GM23338 (cell line): ENCODE data around the gene IL5RA. TPM values are rescaled to one million over a fixed set of nuclear protein-coding genes. Genes with fewer than 3 reads are reported as not detected.

Source experiments
- ATAC-seq: fragments of 200-7000 bp; cut with Tn5 transposase; 3 replicates; pipeline ENCODE4 v1.9.1; 2020
- DNase-seq: peaks from one replicate; pipeline ENCODE4 v3.0.0-alpha.2; 2015; ENCODE audit warnings: low spot score
- H2AFZ ChIP-seq: fragments of 200-600 bp; sonication (generic); 2 replicates; pipeline ENCODE4 v1.8.0; 2016; ENCODE audit warnings: antibody characterized with exemption, mild to moderate bottlenecking, moderate library complexity
- H3F3A ChIP-seq: fragments of 200-600 bp; sonication (generic); replicated peaks from 2 replicates; pipeline ENCODE4 v1.8.0; 2017; ENCODE audit warnings: antibody characterized with exemption, mixed run types, low read depth
- H3K27ac ChIP-seq: fragments of 200-600 bp; sonication (generic); 2 replicates; pipeline ENCODE4 v1.6.1; 2016; ENCODE audit warnings: low read depth
- H3K27me3 ChIP-seq: fragments of 200-600 bp; sonication (generic); 2 replicates; pipeline ENCODE4 v1.8.0; 2016; ENCODE audit warnings: mild to moderate bottlenecking, mixed run types, moderate library complexity; ENCODE audit not compliant: insufficient read depth
- H3K36me3 ChIP-seq: fragments of 200-600 bp; sonication (generic); 2 replicates; pipeline ENCODE4 v1.8.0; 2016; ENCODE audit warnings: mild to moderate bottlenecking; ENCODE audit not compliant: insufficient read depth
- H3K4me1 ChIP-seq: fragments of 200-600 bp; sonication (generic); 2 replicates; pipeline ENCODE4 v1.8.0; 2016; ENCODE audit warnings: mild to moderate bottlenecking, moderate library complexity; ENCODE audit not compliant: insufficient read depth
- H3K4me2 ChIP-seq: fragments of 200-600 bp; sonication (generic); 2 replicates; pipeline ENCODE4 v1.7.1; 2017; ENCODE audit warnings: mixed run types
- H3K4me3 ChIP-seq: fragments of 200-600 bp; sonication (generic); 2 replicates; pipeline ENCODE4 v1.6.1; 2016; ENCODE audit warnings: mixed run types
- H3K79me2 ChIP-seq: fragments of 200-600 bp; sonication (generic); replicated peaks from 2 replicates; pipeline ENCODE4 v1.8.0; 2017; ENCODE audit warnings: mild to moderate bottlenecking; ENCODE audit not compliant: insufficient read depth
- H3K9me2 ChIP-seq: fragments of 200-600 bp; sonication (generic); 2 replicates; pipeline ENCODE4 v1.8.0; 2017; ENCODE audit not compliant: insufficient read depth
- H4K20me1 ChIP-seq: fragments of 200-600 bp; sonication (generic); replicated peaks from 2 replicates; pipeline ENCODE4 v1.8.0; 2017; ENCODE audit warnings: mild to moderate bottlenecking; ENCODE audit not compliant: insufficient read depth
- H3K27ac Mint-ChIP-seq: 2 replicates; pipeline ENCODE4 v1.8.0; 2020; ENCODE audit warnings: inconsistent platforms, mild to moderate bottlenecking, moderate library complexity, mixed read lengths
- H3K27me3 Mint-ChIP-seq: 3 replicates; pipeline ENCODE4 v1.8.0; 2022; ENCODE audit warnings: low read depth, mild to moderate bottlenecking, moderate library complexity, mixed read lengths, inconsistent platforms; ENCODE audit not compliant: insufficient read depth, poor library complexity
- H3K36me3 Mint-ChIP-seq: 3 replicates; pipeline ENCODE4 v1.8.0; 2021; ENCODE audit warnings: low read depth, mild to moderate bottlenecking, inconsistent platforms, moderate library complexity, mixed read lengths
- H3K4me1 Mint-ChIP-seq: 3 replicates; pipeline ENCODE4 v1.8.0; 2020; ENCODE audit warnings: mild to moderate bottlenecking, inconsistent platforms, mixed read lengths
- H3K4me3 Mint-ChIP-seq: 3 replicates; pipeline ENCODE4 v1.8.0; 2021; ENCODE audit warnings: moderate library complexity, mild to moderate bottlenecking, inconsistent platforms, mixed read lengths
- H3K9me3 Mint-ChIP-seq: 3 replicates; pipeline ENCODE4 v1.8.0; 2020; ENCODE audit warnings: moderate library complexity, mild to moderate bottlenecking, inconsistent platforms, mixed read lengths
- CREB1 ChIP-seq: fragments of 250-450 bp; sonication (Bioruptor Pico); IDR thresholded peaks from 2 replicates; pipeline ENCODE4 v1.5.0; 2020; ENCODE audit warnings: low read depth, mild to moderate bottlenecking, moderate library complexity
- CTCF ChIP-seq, 2 experiments: fragments of 200-600 bp in 1 of 2; sonication (generic) in 1 of 2; conservative IDR thresholded peaks; 2 replicates each; pipeline versions ENCODE4 v1.5.1 to v1.6.1; 2016 to 2017; ENCODE audit warnings: antibody characterized with exemption in 2 of 2, low read depth in 2 of 2, mild to moderate bottlenecking in 2 of 2, moderate library complexity in 1 of 2
- ETS1 ChIP-seq: IDR thresholded peaks from 2 replicates; pipeline ENCODE4 v1.6.1; 2016; ENCODE audit warnings: antibody characterized with exemption
- EZH2 ChIP-seq: fragments of 200-600 bp; sonication (generic); IDR thresholded peaks from one replicate; pipeline ENCODE4 v1.8.0; 2017; ENCODE audit warnings: antibody characterized with exemption, mild to moderate bottlenecking, low read depth; ENCODE audit not compliant: unreplicated experiment
- JUNB ChIP-seq: IDR thresholded peaks from one replicate; pipeline ENCODE4 v1.6.1; 2016; ENCODE audit warnings: antibody characterized with exemption; ENCODE audit not compliant: unreplicated experiment
- NANOG ChIP-seq: IDR thresholded peaks from 2 replicates; pipeline ENCODE4 v1.6.1; 2016; ENCODE audit warnings: antibody characterized with exemption, borderline replicate concordance
- STAT1 ChIP-seq: IDR thresholded peaks from one replicate; pipeline ENCODE4 v1.6.1; 2016; ENCODE audit warnings: antibody characterized with exemption; ENCODE audit not compliant: unreplicated experiment
- ZNF114 ChIP-seq: fragments of 250-450 bp; sonication (Bioruptor Pico); IDR thresholded peaks from 2 replicates; pipeline ENCODE4 v1.5.0; 2020; ENCODE audit warnings: mild to moderate bottlenecking, moderate library complexity
- ZNF331 ChIP-seq: fragments of 250-450 bp; sonication (Bioruptor Pico); IDR thresholded peaks from 2 replicates; pipeline ENCODE4 v1.5.0; 2020; ENCODE audit warnings: low read depth, mild to moderate bottlenecking, moderate library complexity
- ZNF462 ChIP-seq: fragments of 250-450 bp; sonication (Bioruptor Pico); IDR thresholded peaks from 2 replicates; pipeline ENCODE4 v1.5.0; 2020; ENCODE audit warnings: mild to moderate bottlenecking, moderate library complexity
- polyA plus RNA-seq: library from polyadenylated mRNA; unstranded; fragments of >200 nt; fragmentation: Nextera tagmentation; extraction: Ambion mirVana; gene quantifications from 2 replicates; pipeline ENCODE4 v1.2.1, GENCODE V29; 2016
- total RNA-seq: library from RNA; depleted of rRNA; stranded (reverse); fragments of >200 nt; shearing (Covaris generic); gene quantifications from 2 replicates; pipeline ENCODE4 v1.2.3, GENCODE V29; 2014

Gene IL5RA
- total and polyA plus RNA-seq, 2 experiments from 2014 or later, result 0.31 TPM; not detected in 1

- TF ChIP-seq ZNF462 (CRISPR knock-in tag), result no peak
- no peak for TF ChIP-seq EZH2
- TF ChIP-seq ZNF114 (CRISPR knock-in tag), result no peak
- TF ChIP-seq STAT1, result no peak
- TF ChIP-seq CTCF (conservative IDR thresholded peaks at IDR 0.05; ENCODE audit: low read depth in 2 of 2), result no peak
- TF ChIP-seq ZNF331 (CRISPR knock-in tag), result no peak
- TF ChIP-seq CREB1, result no peak
Observed at GRCh38 chr3:3066378-3066777, 43.8 kb downstream of the IL5RA start (continued).

GRCh38 chr3:3065876-3066275 is 44.3 kb downstream of the IL5RA start:
- H3K9me3 Mint-ChIP-seq, result peaks cover 99% of the 10 kb centered on the region

More at GRCh38 chr3:3065876-3066275, 44.3 kb downstream of the IL5RA start:
- H3K27me3 Mint-ChIP-seq, result peaks cover 3% of the 10 kb centered on the region
- H3K9me2 ChIP-seq, result no peaks in the 10 kb centered on the region
- TF ChIP-seq JUNB (no peak), STAT1 (no peak), NANOG (no peak), ZNF331 (CRISPR knock-in tag) (no peak), ETS1 (no peak)
- H3K36me3 Mint-ChIP-seq, result peaks cover 49% of the 10 kb centered on the region
- ATAC-seq (no peak), DNase-seq (no peak)
- H3K4me3 ChIP-seq, result no peak overlapping the region
- 0 out of 2 replicates have a peak overlapping the region, but pooled peaks have one; percentile 16 for H2AFZ ChIP-seq
- no peaks in the 10 kb centered on the region for H3F3A ChIP-seq
- H3K4me2 ChIP-seq, result no peak overlapping the region
- no peaks in the 10 kb centered on the region for H3K4me1 Mint-ChIP-seq
- no peak overlapping the region for H3K27ac Mint-ChIP-seq
- no peak overlapping the region for H3K4me3 Mint-ChIP-seq
- H3K27me3 ChIP-seq, result no peaks in the 10 kb centered on the region
- H3K27ac ChIP-seq, result no peak overlapping the region
- H3K79me2 ChIP-seq, result no peaks in the 10 kb centered on the region
- no peaks in the 10 kb centered on the region for H4K20me1 ChIP-seq
- no peaks in the 10 kb centered on the region for H3K36me3 ChIP-seq
- peaks cover 10% of the 10 kb centered on the region for H3K4me1 ChIP-seq
